Peyer's patch (tissue), 4 donors: ENCODE data around the gene IGF2BP2. TPM values are rescaled to one million over a fixed set of nuclear protein-coding genes. Genes with fewer than 3 reads are reported as not detected.

Experiments
- DNase-seq, 3 donors: peaks; one replicate each; pipeline ENCODE4 v3.0.0-alpha.2; 2017 to 2019
- H3K27ac ChIP-seq, 4 donors: fragments of 200-600 bp; sonication (generic); one replicate each; pipeline ENCODE4 v1.5.1; 2016 to 2019
- H3K27me3 ChIP-seq, 2 donors: fragments of 200-600 bp; sonication (generic); one replicate each; pipeline ENCODE4 v1.5.1; 2019
- H3K36me3 ChIP-seq, 3 donors: fragments of 200-600 bp; sonication (generic); one replicate each; pipeline ENCODE4 v1.5.1; 2016 to 2019
- H3K4me1 ChIP-seq, 4 donors: fragments of 200-600 bp; sonication (generic); one replicate each; pipeline ENCODE4 v1.5.1; 2016 to 2019
- H3K4me3 ChIP-seq, 4 donors: fragments of 200-600 bp; sonication (generic); 1 replicate in 3 of 4; 2 replicates in 1 of 4; pipeline ENCODE4 v1.5.1; 2016 to 2019; ENCODE audit warnings: mild to moderate bottlenecking in 1 of 4
- H3K9me3 ChIP-seq, 4 donors: fragments of 200-600 bp; sonication (generic); one replicate each; pipeline ENCODE4 v1.5.1; 2016 to 2019; ENCODE audit warnings: mild to moderate bottlenecking in 1 of 4
- CTCF ChIP-seq, 6 experiments: fragments of 450-650 bp in 4 of 6; fragments of 200-600 bp in 2 of 6; sonication (generic) in 1 of 6; IDR thresholded peaks; one replicate each; pipeline ENCODE4 v1.5.1; 2017 to 2019; ENCODE audit warnings: antibody characterized with exemption in 6 of 6, mild to moderate bottlenecking in 3 of 6, moderate library complexity in 1 of 6
- POLR2A ChIP-seq, 2 donors: fragments of 450-650 bp; IDR thresholded peaks; one replicate each; pipeline ENCODE4 v1.5.1; 2017; ENCODE audit warnings: antibody characterized with exemption in 2 of 2, mild to moderate bottlenecking in 2 of 2, moderate library complexity in 2 of 2
- total RNA-seq, 4 donors: library from RNA; depleted of rRNA; stranded (reverse); fragments of >200 nt; gene quantifications; one replicate each; pipeline ENCODE4 v1.1.0, GENCODE V29; 2016

IGF2BP2 gene
- total RNA-seq, 4 donors from 2014 or later: 61.9 to 116 (median 99.8) TPM

GRCh38 chr3:185716436-185717108 lies 108.3 kb downstream of the IGF2BP2 start:
- H3K36me3 ChIP-seq: no peaks in the 10 kb centered on the region
- no peak for DNase-seq
- TF ChIP-seq POLR2A (IDR thresholded peaks at IDR 0.05): no peak
- TF ChIP-seq CTCF (IDR thresholded peaks at IDR 0.05): no peak
- no peak overlapping the region for H3K4me3 ChIP-seq
- H3K4me1 ChIP-seq: peaks cover 0 to 37% (median 0%) of the 10 kb centered on the region in 4 donors
- peak overlapping the region in 1 of 4 donors; percentile 28 for H3K27ac ChIP-seq
- H3K9me3 ChIP-seq: no peaks in the 10 kb centered on the region
- H3K27me3 ChIP-seq: no peaks in the 10 kb centered on the region

DNA sequence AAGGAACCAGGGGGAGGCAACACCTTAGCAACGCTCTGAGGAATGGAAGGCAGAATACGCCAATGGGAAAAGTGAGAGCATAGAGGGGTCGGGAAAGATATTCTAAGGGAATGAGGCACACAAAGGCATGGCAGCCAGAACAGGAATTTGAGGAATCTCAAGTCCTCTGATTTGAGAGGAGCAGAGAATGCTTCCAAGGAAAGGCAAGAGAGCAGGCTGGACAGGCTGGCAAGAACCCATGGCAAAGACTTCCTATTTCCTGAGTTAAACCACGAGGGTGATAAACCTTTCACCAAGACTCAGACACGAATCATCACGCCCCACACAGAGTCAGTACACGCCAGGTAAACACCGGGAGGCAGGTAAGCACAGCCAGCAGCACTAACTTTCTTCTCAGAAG lies 109.8 kb downstream of the IGF2BP2 start:
- H3K4me3 ChIP-seq: no peak overlapping the region
- no peaks in the 10 kb centered on the region for H3K9me3 ChIP-seq
- no peaks in the 10 kb centered on the region for H3K36me3 ChIP-seq
- no peaks in the 10 kb centered on the region for H3K27me3 ChIP-seq
- no peak overlapping the region for H3K27ac ChIP-seq
- no peak for DNase-seq
- no peak for TF ChIP-seq CTCF (IDR thresholded peaks at IDR 0.05)
- TF ChIP-seq POLR2A (IDR thresholded peaks at IDR 0.05): no peak
- peaks cover 0 to 37% (median 0%) of the 10 kb centered on the region in 4 donors for H3K4me1 ChIP-seq

- H3K4me1 ChIP-seq: peaks cover 0 to 37% (median 0%) of the 10 kb centered on the region in 4 donors
Measured at GRCh38 chr3:185714085-185714484, 110.8 kb downstream of the IGF2BP2 start.

GRCh38 chr3:185713015-185713414 lies 111.8 kb downstream of the IGF2BP2 start:
- Histone ChIP-seq H3K27me3 (no peaks in the 10 kb centered on the region), H3K4me1 (peaks cover 0 to 35% (median 0%) of the 10 kb centered on the region in 4 donors), H3K9me3 (no peaks in the 10 kb centered on the region), H3K36me3 (no peaks in the 10 kb centered on the region), H3K27ac (peak overlapping the region in 2 of 4 donors; percentile 19 to 59), H3K4me3 (peak overlapping the region in 2 of 4 donors; percentile 11 to 12)
- TF ChIP-seq POLR2A (IDR thresholded peaks at IDR 0.05) (peak in 1 of 2 donors; percentile 16), CTCF (IDR thresholded peaks at IDR 0.05) (no peak)
- peak in 1 of 3 donors; percentile 54 for DNase-seq

More at GRCh38 chr3:185714085-185714484, 110.8 kb downstream of the IGF2BP2 start:
- H3K9me3 ChIP-seq: no peaks in the 10 kb centered on the region
- no peak for DNase-seq
- H3K4me3 ChIP-seq: no peak overlapping the region
- H3K27ac ChIP-seq: no peak overlapping the region
- H3K36me3 ChIP-seq: no peaks in the 10 kb centered on the region
- H3K27me3 ChIP-seq: no peaks in the 10 kb centered on the region
- TF ChIP-seq CTCF (IDR thresholded peaks at IDR 0.05): no peak
- TF ChIP-seq POLR2A (IDR thresholded peaks at IDR 0.05): no peak

GRCh38 chr3:185712337-185712736 lies 112.5 kb downstream of the IGF2BP2 start:
- DNase-seq: no peak
- H3K27me3 ChIP-seq: no peaks in the 10 kb centered on the region
- no peak for TF ChIP-seq POLR2A (IDR thresholded peaks at IDR 0.05)
- H3K9me3 ChIP-seq: no peaks in the 10 kb centered on the region
- H3K4me3 ChIP-seq: peak overlapping the region in 1 of 4 donors; percentile 6
- H3K36me3 ChIP-seq: no peaks in the 10 kb centered on the region
- peak overlapping the region in 1 of 4 donors; percentile 19 for H3K27ac ChIP-seq
- H3K4me1 ChIP-seq: peaks cover 0 to 32% (median 0%) of the 10 kb centered on the region in 4 donors

DNA sequence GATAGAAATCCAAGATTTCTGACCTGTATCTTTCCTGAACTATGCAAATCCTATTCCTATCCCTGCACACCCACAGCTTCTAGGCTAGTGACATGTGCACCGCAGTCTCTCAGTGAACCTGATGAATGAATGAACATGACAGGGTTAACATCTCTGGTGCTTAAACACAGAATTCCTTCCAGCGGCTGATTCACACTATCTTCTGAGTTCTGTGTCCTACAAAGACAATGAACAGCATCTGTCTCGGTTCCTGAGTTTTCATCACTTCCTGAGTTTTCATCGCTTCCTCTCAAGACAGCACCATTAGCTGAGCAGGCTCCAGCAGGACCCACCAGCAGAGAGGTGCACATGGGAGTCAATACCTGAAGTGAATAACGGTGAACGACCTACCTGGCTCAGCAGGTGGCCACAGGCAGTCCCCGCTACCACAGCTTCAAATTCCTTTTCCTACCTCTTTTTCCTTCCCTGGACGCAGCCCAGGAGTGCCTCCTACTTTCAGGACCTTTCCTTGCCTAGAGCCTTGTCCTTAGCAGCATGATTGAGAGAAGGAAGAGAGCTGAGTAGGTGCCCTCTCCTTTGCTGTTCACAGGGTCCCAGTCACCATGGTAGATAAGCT lies 113.5 kb downstream of the IGF2BP2 start:
- no peak for TF ChIP-seq POLR2A (IDR thresholded peaks at IDR 0.05)
- no peak for TF ChIP-seq CTCF (IDR thresholded peaks at IDR 0.05)
- H3K27me3 ChIP-seq: no peaks in the 10 kb centered on the region
- H3K4me1 ChIP-seq: peaks cover 0 to 24% (median 0%) of the 10 kb centered on the region in 4 donors
- H3K27ac ChIP-seq: no peak overlapping the region
- H3K36me3 ChIP-seq: no peaks in the 10 kb centered on the region
- no peak for DNase-seq
- no peak overlapping the region for H3K4me3 ChIP-seq
- H3K9me3 ChIP-seq: no peaks in the 10 kb centered on the region
